NCI-H2196 treated with DMSO at 0.1 percent for 48 hours (cell line): ENCODE measurements around the gene PDS5A.
"Not testable (repeated sequence)": the region's sequence is repeated elsewhere in the genome, so short reads cannot be mapped to it uniquely, and the experiment has no call there.

Source experiments
- DNase-seq: peaks from one replicate; lab custom pipeline; 2025; ENCODE audit not compliant: unreplicated experiment; lab: John Stamatoyannopoulos, UW

PDS5A gene

GRCh38 chr4:39977489-39978377, at the start of gene PDS5A:
Gene PDS5A, minus strand, starts transcription at chr4:39977911. Its CDS starts 1,334 bp downstream, at chr4:39976577.
- DNase-seq = peak; percentile 85

- not testable (repeated sequence) for DNase-seq
Observed at GRCh38 chr4:40024049-40024448, 46.3 kb upstream of the PDS5A start.

- not testable (repeated sequence) for DNase-seq
Observed at GRCh38 chr4:40021116-40021515, 43.4 kb upstream of the PDS5A start.

- no peak for DNase-seq
Observed at GRCh38 chr4:40020221-40020620, 42.5 kb upstream of the PDS5A start.

- no peak for DNase-seq
Observed at GRCh38 chr4:40016007-40016406, 38.3 kb upstream of the PDS5A start.

GRCh38 chr4:40003986-40004385, 26.3 kb upstream of the PDS5A start:
- peak; percentile 5 for DNase-seq

- no peak for DNase-seq
Observed at GRCh38 chr4:40000711-40001110, 23.0 kb upstream of the PDS5A start.

- DNase-seq = no peak
Observed at GRCh38 chr4:39998659-39999345, 21.1 kb upstream of the PDS5A start.

- DNase-seq = no peak
Observed at GRCh38 chr4:39996811-39997210, 19.1 kb upstream of the PDS5A start.

GRCh38 chr4:39994406-39994805, 16.7 kb upstream of the PDS5A start:
- DNase-seq = no peak

- DNase-seq = not testable (repeated sequence)
Observed at GRCh38 chr4:39989381-39989780, 11.7 kb upstream of the PDS5A start.

GRCh38 chr4:39987485-39987884, 9.8 kb upstream of the PDS5A start:
- no peak for DNase-seq

GRCh38 chr4:39978904-39979303, 1.2 kb upstream of the PDS5A start:
- DNase-seq = no peak

- no peak for DNase-seq
Observed at GRCh38 chr4:39978378-39978775, 666 bp upstream of the PDS5A start.

- no peak for DNase-seq
Observed at GRCh38 chr4:39976945-39977488, 694 bp downstream of the PDS5A start.

- DNase-seq = peak; percentile 66
Observed at GRCh38 chr4:39976141-39976944, 1.4 kb downstream of the PDS5A start.

GRCh38 chr4:39975488-39976089, 2.1 kb downstream of the PDS5A start:
- no peak for DNase-seq

GRCh38 chr4:39973052-39973451, 4.7 kb downstream of the PDS5A start:
- not testable (repeated sequence) for DNase-seq

GRCh38 chr4:39970671-39971640, 6.8 kb downstream of the PDS5A start:
- no peak for DNase-seq
